ENCODE data around the gene CD300C. TPM values are rescaled to one million over a fixed set of nuclear protein-coding genes. Genes with fewer than 3 reads are reported as not detected.

The CD300C gene
- total RNA-seq, 3 donors from 2014 or later: 0.26 to 1.7 (median 0.95) TPM

DNA sequence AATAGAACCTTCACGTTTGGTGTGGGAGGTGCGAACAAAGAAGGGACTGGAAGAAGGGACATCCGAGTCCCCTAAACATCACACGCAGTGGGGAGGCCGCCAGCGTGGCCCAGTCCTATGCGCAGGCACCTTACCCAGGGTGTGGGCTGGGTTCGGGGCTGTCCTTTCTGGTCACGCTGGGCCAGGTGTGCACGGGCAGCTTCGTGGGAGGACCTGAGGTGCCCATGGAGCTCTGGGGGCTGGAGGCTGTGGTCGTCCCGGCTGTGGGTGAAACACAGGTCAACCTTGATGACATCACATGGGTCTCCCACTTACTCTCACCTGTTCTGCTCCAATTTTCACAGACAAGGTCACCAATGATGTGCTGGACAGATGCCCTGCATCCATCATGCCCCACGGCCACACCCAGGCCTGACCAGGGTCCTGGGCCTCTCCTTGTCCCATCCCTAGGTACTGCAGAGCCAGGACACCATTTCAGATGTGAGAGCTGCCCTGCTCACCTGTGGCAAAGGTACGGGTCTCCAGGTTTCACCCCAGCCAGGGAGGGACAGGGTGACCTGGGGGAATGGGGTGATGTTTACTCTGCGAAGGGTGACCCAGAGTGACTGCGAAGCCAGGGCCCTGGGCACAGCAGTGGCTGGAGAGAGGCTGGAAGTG is 3.1 kb downstream of the CD300C start:
- DNase-seq (no peak), ATAC-seq (no peak)
- no peaks in the 10 kb centered on the region for H3K4me1 ChIP-seq (ENCODE audit: low read depth)
- no peaks in the 10 kb centered on the region for H3K9me3 ChIP-seq
- no peaks in the 10 kb centered on the region for H3K36me3 ChIP-seq (ENCODE audit: low read depth)
- intact Hi-C loops (cut with DNase I, micrococcal nuclease): no loop called here
- TF ChIP-seq, protein P1, sequence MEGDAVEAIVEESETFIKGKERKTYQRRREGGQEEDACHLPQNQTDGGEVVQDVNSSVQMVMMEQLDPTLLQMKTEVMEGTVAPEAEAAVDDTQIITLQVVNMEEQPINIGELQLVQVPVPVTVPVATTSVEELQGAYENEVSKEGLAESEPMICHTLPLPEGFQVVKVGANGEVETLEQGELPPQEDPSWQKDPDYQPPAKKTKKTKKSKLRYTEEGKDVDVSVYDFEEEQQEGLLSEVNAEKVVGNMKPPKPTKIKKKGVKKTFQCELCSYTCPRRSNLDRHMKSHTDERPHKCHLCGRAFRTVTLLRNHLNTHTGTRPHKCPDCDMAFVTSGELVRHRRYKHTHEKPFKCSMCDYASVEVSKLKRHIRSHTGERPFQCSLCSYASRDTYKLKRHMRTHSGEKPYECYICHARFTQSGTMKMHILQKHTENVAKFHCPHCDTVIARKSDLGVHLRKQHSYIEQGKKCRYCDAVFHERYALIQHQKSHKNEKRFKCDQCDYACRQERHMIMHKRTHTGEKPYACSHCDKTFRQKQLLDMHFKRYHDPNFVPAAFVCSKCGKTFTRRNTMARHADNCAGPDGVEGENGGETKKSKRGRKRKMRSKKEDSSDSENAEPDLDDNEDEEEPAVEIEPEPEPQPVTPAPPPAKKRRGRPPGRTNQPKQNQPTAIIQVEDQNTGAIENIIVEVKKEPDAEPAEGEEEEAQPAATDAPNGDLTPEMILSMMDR (IDR thresholded peaks at IDR 0.05): no peak
- no peak overlapping the region for H3K4me3 ChIP-seq

DNA sequence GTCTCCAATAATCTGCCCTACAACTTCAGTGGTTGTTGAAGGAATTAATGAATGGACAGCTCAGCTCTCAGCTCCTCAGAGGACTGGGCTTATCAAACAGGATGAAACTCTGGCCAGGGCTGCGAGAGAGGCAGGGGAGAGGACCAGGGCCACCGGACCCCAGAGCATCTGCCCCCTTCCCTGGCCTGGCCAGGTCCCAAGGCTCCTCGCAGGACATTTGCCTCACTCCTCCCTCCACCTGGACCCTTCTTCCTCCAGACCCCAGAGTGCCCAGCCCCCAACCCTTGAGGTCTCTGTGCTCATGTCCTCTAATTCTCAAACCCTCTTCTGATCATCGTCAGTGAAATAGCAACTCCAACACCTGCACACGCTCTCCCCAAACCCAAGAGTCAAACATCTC is 3.7 kb downstream of the CD300C start:
- no peak for DNase-seq
- intact Hi-C loops (cut with DNase I, micrococcal nuclease): no loop called here
- TF ChIP-seq, protein P1 (IDR thresholded peaks at IDR 0.05): no peak
- Histone ChIP-seq H3K36me3 (ENCODE audit: low read depth) (no peaks in the 10 kb centered on the region), H3K4me3 (no peak overlapping the region), H3K4me1 (ENCODE audit: low read depth) (no peaks in the 10 kb centered on the region), H3K9me3 (no peaks in the 10 kb centered on the region)
- ATAC-seq: no peak

DNA sequence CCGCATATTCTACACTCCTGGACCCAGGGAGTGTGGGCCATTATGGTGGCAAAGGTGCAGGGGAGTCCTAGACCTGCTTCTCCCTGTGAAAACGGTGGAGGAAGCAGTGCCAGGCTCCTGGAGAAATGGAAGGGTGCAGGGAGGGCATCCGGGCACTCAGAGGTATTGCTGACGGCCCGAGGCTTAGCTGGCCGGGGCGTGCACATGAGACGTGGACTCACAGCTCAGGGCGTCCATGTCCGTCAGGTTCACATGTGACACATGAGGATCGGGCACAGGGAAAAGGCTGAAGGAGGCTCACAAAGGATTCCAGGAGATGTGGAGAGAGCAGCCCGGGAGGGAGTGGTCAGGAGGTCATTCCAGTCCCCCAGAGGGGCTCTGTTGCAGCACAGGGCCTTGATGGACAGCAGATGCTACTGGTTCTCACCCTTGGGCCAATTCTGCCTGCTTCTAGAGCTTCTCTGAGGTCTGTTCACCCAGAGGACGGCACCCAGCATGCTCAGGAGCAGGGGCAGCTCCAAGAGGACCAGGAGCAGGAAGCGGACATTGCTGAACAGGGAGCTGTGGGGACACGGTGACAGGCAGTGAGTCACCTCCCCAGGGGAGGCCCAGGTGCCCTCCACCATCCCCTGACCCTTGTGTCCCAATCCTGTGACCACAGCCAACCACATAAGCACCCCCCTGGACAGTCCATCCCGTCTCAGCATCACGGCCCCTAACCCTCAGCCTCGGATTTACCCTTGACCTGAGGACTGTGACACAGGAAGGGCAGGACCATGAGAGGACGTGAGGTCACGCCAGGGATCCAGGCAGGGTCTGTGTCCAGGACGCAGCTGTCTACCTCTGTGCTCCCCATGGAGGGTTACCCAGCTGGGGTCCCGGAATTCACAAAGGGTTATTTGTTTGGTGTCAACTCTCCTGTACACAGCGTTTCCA is 4.5 kb downstream of the CD300C start:
- Histone ChIP-seq H3K9me3 (no peaks in the 10 kb centered on the region), H3K36me3 (ENCODE audit: low read depth) (no peaks in the 10 kb centered on the region), H3K4me3 (no peak overlapping the region), H3K4me1 (ENCODE audit: low read depth) (no peaks in the 10 kb centered on the region)
- intact Hi-C loops (cut with DNase I, micrococcal nuclease): no loop called here
- no peak for ATAC-seq
- no peak for DNase-seq
- TF ChIP-seq, protein P1 (IDR thresholded peaks at IDR 0.05): no peak

DNA sequence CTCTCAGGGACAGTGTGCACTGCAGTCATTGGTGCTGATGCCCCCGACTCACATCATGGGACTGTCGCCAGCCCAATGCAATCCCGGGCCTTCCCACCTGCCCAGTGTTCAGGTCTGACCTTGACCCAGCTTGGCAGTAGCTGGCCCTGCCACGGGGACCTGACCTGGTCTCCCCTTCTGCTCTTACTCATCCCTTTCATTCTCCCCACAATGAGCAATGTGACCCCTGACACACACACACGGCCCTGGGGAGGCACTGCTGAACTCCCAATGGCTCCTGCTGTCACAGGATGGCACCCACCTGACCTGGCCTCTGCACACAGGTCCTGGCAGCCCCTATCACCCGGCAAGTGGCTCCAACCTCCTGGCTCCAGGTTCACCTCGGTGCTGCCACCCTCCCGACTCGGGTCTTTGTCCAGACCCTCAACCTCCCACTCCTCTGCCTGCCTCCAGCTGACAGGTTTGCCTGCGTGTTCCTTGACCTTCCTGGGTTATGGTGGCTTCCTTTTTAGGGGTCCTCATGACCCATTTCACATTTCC is 6.6 kb downstream of the CD300C start:
- Histone ChIP-seq H3K36me3 (ENCODE audit: low read depth) (no peaks in the 10 kb centered on the region), H3K9me3 (no peaks in the 10 kb centered on the region), H3K4me3 (no peak overlapping the region), H3K4me1 (ENCODE audit: low read depth) (no peaks in the 10 kb centered on the region)
- TF ChIP-seq, protein P1 (IDR thresholded peaks at IDR 0.05): no peak
- intact Hi-C loops (cut with DNase I, micrococcal nuclease): no loop called here
- no peak for ATAC-seq
- no peak for DNase-seq

DNA sequence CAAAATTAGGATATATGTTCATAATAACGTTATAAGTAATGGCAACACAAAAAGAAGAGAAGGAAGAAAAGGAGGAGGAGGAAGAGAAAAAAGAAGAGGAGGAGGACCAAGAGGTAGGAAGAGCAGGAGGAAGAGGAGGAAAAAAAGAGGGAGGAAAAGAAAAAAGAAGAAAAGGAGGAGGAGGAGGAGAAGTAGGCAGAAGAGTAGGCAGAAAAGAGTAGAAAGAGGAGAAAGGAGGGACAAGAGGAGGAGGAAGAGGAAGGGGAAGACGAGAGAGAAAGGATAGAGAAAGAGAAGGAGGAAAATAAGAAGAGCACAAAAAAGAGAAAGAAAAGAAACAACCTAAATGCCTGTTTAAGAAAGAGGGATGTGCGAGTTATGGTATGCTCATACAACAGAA is 9.0 kb downstream of the CD300C start:
- no peaks in the 10 kb centered on the region for H3K4me1 ChIP-seq (ENCODE audit: low read depth)
- DNase-seq: no peak
- H3K9me3 ChIP-seq: no peaks in the 10 kb centered on the region
- intact Hi-C loops (cut with DNase I, micrococcal nuclease): no loop called here
- TF ChIP-seq, protein P1 (IDR thresholded peaks at IDR 0.05): no peak
- no peak overlapping the region for H3K4me3 ChIP-seq
- H3K36me3 ChIP-seq (ENCODE audit: low read depth): no peaks in the 10 kb centered on the region
- no peak for ATAC-seq

Data from mucosa of descending colon (tissue), 3 donors.